C4-2B (cell line): ENCODE measurements around the gene TM9SF1.

Experiments used
- ZFX ChIP-seq: fragments of 450-650 bp; IDR thresholded peaks from 2 replicates; pipeline ENCODE4 v1.6.1; 2017
- TF ChIP-seq, protein P1 (sequence below): fragments of 450-650 bp; conservative IDR thresholded peaks from 2 replicates; pipeline ENCODE4 v1.5.1; 2017; ENCODE audit warnings: mild to moderate bottlenecking

DNA sequence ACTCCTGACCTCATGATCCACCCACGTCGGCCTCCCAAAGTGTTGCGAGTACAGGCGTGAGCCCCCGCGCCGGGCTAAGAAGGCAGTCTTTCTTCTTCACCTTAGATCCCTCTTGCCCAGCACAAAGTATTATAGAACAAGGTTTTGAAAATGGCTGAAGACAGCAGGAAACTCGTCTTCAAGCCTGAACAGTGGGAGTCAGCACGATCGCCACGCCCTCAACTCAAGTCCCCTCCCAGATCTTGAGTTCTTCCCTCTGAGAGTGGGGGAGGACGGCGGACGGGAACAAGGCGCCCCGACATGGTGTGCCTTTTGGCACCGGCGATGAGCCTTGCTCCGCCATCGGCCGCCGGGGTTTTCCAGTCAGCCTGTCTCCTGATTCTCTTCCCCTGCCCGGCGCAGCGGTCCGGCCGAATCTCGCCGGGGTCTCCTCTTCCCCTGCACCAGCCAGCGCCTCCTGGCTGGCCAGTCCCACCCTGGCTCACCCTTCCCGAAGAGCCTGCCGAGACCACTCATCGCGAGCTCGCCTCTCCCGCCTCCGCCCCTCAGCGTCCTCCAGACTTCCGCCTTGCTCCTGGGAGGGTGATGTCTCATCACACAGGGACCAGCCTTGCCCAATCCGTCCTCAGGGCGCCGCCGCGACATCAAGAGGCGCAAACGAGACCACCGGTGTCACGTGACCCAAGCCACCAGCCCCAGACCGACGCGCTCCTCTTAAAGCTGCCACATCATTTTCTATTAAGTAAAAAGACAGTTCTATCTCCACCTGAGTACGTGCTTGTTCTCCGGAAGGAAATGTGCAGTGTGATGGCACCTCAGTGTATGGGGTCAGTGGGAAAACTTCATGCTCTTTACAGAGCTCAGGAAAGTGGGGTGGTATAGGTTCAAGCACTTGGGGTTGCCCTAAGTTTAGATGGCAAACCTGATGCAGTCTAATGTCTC, 18.0 kb upstream of the TM9SF1 start, which contains the start of gene CHMP4A:
- TF ChIP-seq, protein P1, sequence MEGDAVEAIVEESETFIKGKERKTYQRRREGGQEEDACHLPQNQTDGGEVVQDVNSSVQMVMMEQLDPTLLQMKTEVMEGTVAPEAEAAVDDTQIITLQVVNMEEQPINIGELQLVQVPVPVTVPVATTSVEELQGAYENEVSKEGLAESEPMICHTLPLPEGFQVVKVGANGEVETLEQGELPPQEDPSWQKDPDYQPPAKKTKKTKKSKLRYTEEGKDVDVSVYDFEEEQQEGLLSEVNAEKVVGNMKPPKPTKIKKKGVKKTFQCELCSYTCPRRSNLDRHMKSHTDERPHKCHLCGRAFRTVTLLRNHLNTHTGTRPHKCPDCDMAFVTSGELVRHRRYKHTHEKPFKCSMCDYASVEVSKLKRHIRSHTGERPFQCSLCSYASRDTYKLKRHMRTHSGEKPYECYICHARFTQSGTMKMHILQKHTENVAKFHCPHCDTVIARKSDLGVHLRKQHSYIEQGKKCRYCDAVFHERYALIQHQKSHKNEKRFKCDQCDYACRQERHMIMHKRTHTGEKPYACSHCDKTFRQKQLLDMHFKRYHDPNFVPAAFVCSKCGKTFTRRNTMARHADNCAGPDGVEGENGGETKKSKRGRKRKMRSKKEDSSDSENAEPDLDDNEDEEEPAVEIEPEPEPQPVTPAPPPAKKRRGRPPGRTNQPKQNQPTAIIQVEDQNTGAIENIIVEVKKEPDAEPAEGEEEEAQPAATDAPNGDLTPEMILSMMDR, result no peak
- TF ChIP-seq ZFX, result no peak
